Measurements from ENCODE around the gene ERCC6.

GRCh38 chr10:49539320-49539885, 482 bp upstream of the ERCC6 start:
- TF ChIP-seq YY1 (IDR thresholded peaks at IDR 0.05; ENCODE audit: insufficient read depth, insufficient read length) (no peak), ZNF274 (IDR thresholded peaks at IDR 0.05; ENCODE audit: low read depth, low read length) (no peak), SUZ12 (IDR thresholded peaks at IDR 0.05; ENCODE audit: extremely low read depth, insufficient read depth, insufficient read length) (no peak)
